Activated CD4-positive, CD25-positive, alpha-beta regulatory T cell (primary cell): ENCODE measurements around the gene MAML3.

Experiments used
- DNase-seq, 4 experiments: peaks; one replicate each; lab custom pipeline; 2025; lab: John Stamatoyannopoulos, UW

Gene MAML3

DNA sequence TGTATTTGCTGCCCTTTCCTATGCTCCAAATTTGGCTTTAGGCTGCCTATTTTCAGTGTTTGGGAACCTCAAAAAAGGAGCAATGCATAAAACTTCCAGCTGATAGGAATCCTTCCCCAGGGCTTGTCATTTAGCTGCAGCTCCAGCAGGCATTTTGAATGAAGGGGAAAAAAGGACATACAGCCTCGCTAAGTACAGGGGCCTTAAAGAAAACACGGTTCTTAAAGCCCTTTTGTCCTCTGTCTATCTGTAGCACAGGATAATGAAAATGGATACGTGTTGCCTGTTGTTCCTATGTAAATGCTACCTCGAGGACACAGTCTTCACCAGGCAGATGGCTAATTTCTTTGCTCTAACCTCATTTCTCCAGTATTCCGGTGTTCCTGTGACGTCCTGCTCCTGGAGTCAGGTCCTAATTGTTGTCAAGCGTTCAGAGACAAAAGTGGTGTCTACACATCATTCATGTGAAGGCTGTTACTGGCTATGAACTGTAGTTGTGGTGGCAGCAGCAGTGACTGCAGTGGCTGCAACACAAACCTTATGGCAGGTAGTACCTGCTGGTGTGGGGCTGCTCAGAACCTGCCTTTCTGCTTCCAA lies 371.0 kb downstream of the MAML3 start:
- no peak for DNase-seq

- DNase-seq, result no peak
Observed at GRCh38 chr4:139781066-139781465, 372.9 kb downstream of the MAML3 start.

DNA sequence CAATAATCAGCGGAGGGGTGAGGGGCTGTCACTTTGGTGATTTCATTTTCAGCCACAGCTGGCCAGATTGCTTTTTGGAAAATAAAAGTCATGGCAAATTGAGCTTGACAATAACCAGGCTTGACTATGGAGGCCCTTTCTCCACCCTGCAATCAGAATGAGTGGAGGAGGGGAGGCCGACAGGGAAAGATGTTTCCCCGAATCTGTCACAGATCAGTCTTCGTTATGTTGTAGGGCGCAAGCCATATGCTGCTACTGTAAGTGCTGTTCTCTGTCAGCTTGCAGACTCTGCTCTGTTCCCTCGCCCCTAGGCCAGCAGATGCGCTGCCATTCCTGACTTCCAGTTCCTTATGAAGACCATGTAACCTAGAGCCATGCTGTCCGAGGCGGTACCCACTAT lies 374.3 kb downstream of the MAML3 start:
- no peak for DNase-seq

- DNase-seq, result no peak
Observed at GRCh38 chr4:139777757-139778156, 376.2 kb downstream of the MAML3 start.

DNA sequence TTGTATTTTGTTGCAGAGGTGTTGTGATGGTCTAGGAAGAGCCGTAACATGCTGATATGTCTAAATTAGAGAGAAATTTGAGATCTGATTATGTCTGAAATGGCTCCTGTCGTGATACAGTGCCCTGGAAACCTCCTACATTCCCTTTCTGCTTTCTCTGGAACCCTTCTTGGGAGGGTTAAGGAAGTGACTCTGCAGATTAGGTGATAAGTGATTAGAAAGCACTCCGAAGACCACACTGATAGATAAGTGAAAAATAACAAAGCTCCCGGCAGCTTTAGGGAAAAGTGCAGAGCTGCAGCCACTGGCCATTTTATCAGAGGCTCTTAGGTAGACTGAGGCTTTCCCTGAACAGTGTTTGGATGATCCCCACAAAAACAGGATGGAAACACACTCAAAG lies 377.7 kb downstream of the MAML3 start:
- DNase-seq, result no peak

DNA sequence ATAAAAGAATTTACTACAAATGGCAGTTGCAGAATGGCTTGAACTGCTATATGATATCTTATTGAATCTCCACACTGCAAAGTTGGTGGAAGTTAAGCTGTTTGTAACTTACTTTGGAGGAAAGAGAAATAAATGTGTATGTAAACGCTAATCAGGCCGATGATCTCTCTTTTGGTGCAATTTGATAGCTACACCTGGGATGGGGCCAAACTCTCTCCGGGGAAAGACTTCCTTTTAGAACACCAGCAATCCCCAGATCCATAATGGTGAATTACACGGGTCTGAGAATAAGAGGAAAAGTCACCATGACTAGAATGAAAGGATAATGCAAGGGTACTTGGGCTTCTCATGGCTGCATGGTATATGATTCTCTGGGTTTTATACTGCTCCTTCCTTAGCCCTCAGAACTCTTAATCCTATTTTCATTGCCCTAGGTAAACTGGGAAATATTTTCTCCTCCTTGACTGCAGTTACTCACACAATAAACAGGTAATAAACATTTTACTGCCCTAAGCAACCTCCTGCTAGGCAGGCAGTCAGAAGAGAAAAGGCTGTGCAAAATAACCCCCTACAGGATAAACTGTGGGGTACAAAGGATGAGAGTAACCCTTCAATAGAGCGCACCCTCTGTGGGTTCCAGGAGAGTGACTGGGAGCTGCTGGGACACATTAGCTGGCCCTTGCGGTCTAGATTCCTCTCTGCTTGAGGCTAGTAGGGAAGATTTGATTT lies 379.1 kb downstream of the MAML3 start:
- no peak for DNase-seq

- DNase-seq, result no peak
Observed at GRCh38 chr4:139773560-139774318, 380.2 kb downstream of the MAML3 start.

DNA sequence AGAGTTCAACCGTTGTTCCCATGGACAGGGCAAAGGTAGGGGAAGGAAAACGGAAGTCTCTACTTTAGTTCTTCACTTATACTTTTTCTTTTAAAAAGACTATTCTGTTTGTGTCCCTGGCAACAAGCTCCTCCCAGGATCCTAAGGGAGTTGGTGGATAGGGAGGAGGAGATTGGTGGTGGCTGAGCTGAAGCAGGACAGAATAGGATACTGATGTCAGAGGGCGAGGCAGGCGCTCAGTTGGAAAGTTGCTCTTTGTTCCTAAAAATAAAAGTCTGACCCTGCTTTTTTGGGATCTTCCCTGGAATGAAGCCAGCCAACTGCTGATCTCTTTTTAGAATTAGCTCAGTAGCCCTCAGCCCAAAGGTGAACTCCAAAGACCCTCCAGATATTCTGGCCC lies 383.6 kb downstream of the MAML3 start:
- no peak for DNase-seq

DNA sequence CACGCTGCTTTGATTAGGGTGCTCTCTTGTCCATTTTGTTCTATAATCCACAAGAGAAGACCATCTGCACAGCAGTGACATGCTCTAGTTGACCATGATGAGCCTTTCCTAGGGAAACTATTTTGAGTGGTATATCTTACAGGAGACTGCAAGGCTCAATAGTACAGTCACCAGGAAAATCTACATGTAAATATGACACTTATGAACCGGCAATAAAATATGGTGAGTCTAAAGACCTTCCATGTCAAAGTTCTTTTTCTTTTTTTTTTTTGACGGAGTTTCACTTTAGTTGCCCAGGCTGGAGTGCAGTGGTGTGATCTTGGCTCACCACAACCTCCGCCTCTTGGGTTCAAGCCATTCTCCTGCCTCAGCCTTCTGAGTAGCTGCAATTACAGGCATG lies 384.6 kb downstream of the MAML3 start:
- no peak for DNase-seq

DNA sequence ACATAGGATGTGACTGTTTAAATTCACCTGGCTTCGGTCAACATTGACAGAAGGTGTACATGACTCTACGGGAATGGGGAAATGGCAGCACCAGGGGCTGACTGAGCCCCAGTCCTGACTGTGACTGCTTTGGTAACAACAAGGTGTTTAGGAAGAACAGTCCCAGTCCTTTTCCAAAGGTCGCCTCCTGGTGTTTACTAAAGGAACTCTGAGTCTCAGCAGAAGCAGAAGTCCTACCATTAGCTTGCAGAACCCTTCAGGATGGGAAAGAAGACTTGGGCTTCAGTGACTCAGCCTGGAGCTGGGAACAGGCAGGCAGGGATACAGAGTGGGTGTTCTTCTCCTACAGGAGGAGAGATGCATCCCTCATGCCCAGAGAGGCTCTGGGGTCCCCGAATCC lies 385.1 kb downstream of the MAML3 start:
- DNase-seq, result no peak

GRCh38 chr4:139768366-139768765 lies 385.6 kb downstream of the MAML3 start:
- no peak for DNase-seq

- DNase-seq, result no peak
Observed at GRCh38 chr4:139767585-139767984, 386.4 kb downstream of the MAML3 start.

GRCh38 chr4:139767168-139767567 lies 386.8 kb downstream of the MAML3 start:
- no peak for DNase-seq

DNA sequence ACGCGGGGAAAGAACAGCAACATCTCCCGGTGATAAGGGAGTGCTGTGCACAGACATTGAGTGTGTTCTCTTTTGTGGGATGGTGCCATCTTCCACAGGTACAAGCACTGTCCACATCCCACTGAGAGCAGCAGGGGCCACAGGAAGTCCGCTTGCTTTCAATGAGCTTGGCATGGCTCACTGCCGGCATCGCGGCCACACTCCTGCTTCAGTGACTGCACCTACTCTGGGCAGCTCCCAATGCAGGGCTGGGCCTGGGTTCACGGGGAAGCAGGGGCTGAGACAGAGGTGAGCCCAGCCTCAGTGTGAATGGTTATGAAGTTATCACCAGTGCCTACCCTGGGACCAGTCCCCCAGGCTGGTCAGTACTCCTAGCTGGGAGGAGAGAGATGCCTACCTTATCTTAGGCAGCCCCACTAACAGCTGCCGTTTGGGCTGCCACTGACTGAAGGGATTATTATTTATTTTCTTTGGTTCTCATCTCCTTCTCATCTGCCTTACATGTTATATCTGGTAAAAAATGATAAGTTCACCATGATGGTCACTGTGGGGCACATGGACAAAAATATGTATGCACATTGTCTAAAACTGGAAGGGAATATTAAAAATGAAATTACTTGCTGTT lies 389.2 kb downstream of the MAML3 start:
- DNase-seq, result no peak

DNA sequence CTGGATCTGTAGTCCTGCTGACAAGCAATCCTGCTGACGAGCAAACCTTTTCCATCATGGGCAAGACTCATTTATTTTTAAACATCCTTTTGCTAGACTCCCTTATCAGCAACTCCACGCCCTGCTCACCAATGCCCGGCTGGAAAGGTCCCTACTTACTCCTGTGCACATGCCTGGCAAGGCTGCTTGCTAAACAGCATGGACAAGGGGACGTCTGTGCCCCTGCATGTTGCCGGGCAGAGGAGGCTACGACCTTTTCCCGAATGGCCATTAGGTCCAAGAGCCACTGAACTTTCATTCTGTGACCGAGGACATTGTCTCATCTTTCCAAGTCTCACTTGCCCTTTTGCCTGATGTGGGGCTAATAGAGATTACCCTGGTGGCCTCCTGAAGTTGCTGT lies 389.8 kb downstream of the MAML3 start:
- no peak for DNase-seq

- DNase-seq, result no peak
Observed at GRCh38 chr4:139763672-139764071, 390.3 kb downstream of the MAML3 start.

- DNase-seq, result no peak
Observed at GRCh38 chr4:139763205-139763604, 390.8 kb downstream of the MAML3 start.

DNA sequence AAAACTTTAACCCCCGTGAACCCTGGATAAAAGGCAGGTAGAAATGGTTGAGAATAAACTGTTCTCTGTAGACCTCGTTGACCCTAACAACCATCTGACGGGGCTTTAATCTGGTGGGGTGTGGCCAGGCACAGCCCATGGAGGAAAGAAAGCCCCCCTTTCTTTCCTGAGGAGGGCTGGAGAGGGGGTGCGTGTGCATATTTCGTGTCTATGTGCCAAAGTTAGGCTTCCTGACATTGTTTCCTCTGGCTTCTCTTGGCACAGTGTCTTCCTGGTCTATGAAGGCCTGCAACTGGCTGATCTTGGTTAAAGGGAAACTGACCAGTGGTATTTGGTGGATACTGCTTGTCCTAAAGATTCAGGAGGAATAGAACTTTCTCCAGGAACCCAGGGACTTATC lies 391.3 kb downstream of the MAML3 start:
- DNase-seq, result no peak

DNA sequence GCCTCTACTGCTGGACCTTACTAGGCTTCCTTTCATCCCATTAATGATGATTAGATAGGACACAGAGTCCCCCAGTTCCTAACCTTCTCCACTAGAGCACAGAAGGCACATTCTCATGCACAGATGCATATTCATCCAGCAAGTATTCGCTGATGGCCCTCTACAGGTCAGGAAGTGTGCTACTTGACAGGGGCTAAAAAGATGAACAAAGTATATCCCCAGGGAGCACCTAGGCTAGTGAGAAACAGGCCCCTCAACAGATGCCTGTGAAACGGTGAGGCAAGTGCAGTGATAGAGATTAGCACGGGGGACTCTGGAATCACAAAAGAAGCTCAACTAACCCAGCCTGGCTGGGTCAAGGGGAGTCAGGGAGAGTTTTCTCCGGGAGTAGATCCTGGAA lies 392.5 kb downstream of the MAML3 start:
- DNase-seq, result no peak

- DNase-seq, result no peak
Observed at GRCh38 chr4:139760567-139760966, 393.4 kb downstream of the MAML3 start.

DNA sequence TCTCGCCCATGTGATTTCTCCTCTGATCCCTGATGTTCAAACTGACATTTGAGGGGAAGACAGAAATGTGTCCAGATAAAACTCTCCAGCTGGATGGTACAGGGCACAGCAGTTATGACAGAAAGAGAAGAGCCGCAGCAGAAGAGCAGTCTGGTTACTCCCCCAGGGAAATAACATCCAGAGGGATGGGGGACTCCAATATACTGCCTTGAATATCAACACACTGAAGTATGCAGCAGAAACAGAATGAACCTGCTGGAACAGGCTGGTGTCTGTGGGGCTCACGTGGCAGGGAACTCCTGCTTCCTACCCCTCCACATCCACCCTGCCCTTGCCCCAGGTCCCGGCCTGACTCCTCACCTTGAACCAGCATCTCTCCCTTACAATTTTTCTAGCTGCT lies 394.9 kb downstream of the MAML3 start:
- DNase-seq, result no peak

DNA sequence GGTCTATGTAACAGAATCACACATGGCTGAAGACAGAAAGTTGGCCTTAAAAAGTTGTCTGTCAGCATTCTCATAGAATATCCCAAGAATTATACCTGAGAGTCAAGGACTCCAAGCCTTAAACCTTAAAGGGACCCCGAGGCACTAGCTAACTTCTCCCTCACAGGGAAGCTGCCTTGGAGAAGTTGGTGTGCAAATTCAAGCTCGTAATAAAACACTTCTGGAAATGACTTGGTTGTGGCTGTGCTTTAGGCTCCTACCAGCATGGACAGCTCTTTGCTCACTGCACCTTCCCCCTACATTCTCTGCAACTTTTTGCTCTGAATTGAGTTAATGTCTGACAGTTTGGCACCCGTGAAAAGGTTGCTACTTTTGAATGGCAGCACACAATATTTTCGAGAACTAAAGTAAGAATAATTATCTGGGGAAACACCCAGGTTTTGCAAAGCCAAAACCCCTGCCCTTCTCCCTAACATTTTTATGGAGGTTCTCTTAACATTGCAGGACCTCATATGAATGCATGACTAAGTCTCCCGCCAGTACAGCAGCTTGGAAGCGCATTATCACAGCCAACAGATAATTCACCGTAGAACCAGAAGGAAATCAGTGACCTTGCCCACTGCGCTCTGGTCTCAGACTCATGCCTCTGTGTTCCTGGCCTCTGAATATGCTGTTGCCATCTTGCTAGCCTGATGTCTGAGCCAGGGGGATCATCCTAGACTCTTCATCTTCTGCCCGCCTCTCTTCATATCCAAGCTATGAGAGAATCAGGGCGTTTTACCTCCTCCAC lies 397.4 kb downstream of the MAML3 start:
- DNase-seq, result no peak
